ENCODE measurements around the gene PRKCQ.

Gene PRKCQ

DNA sequence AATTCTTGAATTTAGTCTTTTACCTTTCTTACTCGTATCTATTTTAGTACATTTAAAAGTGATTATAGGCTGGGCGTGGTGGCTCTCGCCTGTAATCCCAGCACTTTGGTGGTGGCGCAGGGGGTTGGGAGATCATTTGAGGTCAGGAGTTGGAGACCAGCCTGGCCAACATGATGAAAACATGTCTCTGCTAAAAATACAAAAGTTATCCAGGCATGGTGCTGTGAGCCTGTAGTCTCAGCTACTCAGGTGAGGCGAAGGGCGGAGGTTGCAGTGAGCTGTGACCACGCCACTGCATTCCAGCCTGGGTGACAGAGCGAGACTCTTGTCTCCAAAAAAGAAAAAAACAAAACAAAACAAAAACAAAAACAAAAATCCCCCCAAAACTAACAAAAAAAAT lies 12.2 kb downstream of the PRKCQ start:
- no peak for DNase-seq (ENCODE audit: low read depth, low spot score)

DNA sequence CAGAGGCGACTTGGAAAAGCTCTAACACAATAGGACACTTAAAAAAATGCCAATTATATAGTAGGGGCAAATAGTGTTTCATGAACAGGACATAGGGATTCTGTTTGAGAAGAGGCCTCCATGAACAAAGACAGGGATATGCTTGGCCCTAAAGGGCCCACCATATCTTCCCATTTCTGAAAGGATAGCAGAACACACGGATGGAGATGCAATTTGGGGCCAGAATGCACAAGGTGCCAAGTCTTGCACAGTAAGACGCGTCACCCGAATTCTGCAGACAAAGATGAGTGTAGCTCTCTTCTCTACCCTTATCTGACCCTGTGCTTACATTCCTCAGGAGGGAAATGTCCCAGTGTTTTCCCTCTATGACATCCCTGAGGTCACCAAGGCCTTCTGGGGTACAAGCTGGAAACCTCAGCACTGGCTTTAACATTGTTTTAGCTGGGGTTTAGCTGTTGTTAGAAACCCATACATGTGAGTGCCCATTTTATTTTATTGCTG lies 12.8 kb downstream of the PRKCQ start:
- DNase-seq (ENCODE audit: low read depth, low spot score): no peak

DNA sequence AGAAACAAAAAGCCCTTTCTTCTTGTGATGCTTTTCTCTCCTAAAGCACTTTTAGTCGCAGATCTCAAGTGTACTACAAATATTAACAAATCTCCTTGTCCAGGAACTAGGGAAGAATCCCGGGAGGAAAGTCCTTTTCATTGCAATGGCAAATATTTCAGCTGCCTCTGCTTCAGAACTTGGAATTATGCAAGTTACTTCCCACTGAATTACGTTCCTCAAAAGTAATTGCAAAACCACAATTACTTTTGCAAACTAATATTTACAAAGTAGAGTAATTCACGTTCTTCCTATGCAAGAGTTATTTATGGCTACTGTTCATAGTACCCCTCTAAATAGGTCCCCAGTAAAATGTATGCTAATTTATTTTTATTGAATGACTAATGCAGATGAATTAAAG lies 14.5 kb downstream of the PRKCQ start:
- no peak for DNase-seq (ENCODE audit: low read depth, low spot score)

DNA sequence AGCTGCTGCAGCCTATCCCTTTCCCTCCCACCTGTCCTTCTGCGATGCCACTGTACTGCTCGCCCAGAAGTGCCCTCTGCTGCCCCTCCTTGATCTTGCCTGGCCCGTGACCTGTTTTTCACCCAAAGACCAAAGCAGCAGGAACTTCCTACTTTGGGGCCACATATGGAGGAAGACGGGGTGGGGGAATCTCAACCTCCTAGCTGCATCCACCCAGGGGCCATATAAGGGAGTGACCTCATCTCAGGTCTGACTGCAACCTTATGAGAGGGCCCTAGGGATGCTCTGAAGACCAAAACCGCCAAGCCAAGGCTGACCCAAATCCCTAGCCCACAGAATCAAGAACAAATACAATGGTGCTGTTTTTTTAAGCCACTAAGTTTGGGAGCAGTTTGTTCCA lies 15.7 kb downstream of the PRKCQ start:
- no peak for DNase-seq (ENCODE audit: low read depth, low spot score)

DNA sequence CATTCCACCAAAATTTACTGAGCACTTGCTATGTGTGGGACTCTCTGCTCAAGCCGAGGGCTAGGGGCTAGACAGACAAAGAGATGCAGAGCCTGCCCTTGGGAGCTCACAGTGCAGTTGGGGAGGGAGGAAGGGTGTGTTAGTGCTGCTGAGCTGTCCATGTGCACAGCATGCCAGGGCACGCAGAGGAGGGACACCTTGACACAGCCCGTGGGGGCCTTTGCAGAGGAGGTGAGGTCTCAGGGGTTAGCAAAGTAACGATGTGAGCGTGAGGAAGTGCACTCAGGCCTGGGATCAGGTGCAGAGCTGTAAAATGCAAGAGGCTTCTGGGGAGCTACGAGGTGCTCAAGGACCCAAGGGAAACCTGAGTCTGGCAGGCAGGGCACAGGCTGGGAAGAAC lies 16.3 kb downstream of the PRKCQ start:
- no peak for DNase-seq (ENCODE audit: low read depth, low spot score)

DNA sequence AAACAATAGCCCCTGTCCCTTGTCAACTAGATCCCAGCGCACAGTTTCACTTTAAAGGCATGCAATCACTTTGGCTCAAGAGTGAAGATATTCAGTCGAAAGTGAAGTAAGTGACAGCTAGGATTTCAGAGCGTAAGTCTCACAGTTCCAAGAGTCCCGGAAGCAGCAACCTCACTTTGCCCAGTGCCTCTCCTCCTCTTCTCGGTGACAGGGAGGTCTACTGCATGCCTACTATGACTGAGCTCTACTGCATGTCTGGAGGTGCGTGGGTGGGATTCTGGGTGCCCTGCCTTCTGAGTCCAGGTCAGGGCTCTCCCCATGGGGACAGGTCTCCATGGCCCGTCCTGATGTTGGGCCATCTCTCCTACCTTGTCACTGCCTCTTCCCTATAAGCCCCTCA lies 17.0 kb downstream of the PRKCQ start:
- DNase-seq (ENCODE audit: low read depth, low spot score): no peak

DNA sequence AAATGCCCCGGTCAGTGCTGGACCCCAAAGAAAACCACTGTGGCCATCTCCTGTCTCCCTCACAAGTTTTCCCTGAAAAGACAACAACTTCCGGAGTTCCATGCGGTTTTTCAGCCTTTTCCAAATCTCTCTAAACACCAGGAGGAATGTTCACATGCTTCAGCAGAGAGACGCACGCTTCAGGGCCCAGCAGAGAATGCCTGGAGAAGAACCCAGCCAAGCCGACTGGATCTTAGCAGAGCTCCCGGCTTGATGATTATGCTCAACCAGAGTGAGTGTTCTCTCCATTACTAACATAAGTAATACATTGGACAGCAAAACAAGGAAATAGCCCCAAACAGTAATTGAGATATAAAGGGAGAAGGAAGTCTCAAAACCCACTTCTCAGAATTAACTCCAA lies 17.9 kb downstream of the PRKCQ start:
- no peak for DNase-seq (ENCODE audit: low read depth, low spot score)

DNA sequence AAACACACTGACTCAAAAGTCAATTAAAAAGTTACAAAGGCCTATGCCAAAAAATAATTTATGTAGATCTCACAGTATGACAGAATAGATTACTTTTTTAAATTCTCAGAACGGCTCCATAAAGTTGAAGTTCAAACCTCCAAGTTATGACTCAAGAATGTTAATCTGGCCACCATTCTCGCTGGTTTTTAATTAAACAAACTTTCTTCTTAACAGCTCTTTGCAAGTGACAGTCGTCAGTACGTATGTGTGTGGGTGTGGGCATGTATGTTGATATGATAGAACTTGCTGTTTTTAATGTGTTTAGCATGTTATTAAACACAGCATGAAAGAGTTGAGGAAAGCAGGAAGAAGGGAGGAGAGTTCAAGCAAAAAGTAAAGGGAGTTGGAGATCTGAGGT lies 18.5 kb downstream of the PRKCQ start:
- no peak for DNase-seq (ENCODE audit: low read depth, low spot score)

DNA sequence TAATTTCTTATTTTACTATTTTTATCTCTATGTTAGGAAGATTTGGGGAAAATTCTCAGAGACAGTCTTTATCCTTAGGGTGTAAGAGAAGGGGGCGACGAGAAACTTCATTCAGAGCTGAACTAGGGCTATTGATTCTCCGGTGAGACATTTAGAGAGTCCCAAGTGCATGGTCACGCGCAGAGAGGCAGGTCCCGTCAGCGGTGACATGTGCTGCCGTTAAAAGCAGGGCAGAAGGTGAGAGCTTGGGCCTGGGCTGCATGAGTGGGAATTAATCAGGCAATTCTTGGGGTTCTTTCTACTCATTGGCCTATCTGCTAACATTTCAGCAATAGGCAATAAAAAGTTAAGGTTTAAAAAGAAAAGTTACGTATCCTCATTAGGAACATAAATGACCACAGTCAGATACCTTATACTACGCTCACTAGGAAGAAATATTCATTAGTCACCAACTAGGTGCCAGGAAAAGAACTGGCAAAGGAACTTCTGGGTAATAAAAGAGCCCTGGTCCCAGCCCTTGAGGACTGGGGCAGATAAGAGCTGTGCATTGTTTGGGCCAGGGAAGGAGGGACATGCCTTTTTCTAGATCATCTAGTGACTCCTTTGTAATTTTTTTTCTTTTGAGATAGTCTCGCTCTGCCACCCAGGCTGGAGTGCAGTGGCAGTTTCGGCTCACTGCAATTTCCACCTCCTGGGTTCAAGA lies 21.2 kb downstream of the PRKCQ start:
- DNase-seq (ENCODE audit: low read depth, low spot score): no peak

DNA sequence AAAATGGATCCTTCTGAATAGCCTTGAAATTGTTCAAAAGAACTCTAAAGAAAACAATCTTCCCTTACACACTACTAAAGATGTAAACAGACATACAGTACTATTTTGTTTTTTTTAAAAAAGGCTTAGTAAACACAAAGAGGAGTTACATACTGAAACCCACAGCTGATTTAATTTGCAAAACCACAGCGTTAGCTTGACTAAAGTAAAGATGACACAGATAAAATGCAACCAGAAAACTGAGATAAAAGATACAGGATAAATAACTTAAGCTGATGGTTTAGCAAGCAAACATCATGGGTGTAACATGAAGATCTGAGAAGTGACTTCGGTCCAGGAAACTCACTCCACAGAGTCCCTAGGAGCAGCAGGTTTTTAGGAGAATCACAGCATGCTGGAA lies 21.8 kb downstream of the PRKCQ start:
- no peak for DNase-seq (ENCODE audit: low read depth, low spot score)

DNA sequence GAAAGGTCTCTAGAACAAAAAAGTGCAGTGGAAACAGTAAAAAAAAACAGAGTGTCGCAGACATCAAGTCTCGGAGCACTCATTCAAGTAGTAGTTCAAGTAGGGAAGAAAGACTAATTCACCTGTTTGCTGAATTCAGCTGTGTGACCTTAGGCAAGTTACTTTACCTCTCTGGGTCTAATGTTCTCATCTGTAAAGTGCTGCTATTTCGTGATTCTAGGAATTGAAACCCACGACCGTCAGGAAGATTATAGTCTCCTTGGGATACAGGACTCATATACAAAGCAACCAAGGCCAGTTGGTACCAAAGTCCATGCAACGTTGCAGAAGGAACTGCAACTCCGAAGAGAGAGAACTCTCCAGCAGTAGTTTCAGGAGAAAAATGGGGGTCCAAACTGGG lies 26.1 kb downstream of the PRKCQ start:
- DNase-seq (ENCODE audit: low read depth, low spot score): no peak

DNA sequence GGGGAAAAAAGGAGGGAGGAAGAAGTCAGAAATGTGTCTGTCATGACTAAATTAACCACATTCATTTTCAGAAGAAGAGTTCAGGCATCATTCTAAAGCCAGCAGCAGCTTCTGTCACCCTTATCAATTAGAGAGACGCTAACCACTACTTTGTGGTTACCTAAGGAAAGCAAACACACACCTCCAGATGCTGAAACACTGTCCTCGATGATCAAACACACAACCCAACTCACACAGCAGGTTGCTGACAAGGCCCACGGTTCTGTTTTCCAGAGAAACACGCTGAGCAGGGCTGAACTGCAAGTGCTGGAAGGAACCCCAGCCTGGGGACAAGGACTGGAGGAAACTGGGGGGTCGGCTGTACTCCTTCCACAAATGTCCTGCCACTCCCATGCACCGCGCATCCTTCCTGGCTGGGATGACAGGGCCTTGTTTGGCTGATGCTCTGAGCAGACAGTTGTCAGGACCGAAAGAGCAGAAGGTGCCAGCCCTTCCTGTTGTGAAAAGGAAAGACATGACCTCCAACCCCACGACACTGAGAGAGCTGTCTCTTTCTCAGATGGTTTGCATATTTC lies 36.6 kb downstream of the PRKCQ start:
- no peak for DNase-seq (ENCODE audit: low read depth, low spot score)

DNA sequence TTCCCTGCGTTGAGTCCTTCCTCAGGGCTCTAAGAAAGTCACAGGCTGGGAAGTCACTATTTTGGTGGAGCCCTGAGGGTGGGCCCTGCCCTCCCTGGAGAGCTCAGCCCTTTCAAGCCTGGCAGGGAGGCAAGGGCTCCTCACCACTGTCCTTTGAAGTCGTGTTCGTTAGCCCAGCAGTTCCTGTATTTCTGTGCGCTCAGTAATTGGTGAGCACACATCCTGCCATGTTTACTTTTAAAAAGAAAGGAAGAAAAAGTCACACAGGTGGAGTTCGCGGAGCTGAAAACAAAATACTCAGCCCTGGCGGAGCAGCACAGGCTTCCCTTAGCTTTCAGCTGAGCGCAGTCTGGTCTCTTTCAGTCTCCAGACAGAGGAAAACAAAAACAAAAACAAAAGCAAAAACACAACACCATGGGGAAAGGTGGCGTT lies 37.1 kb downstream of the PRKCQ start:
- DNase-seq (ENCODE audit: low read depth, low spot score): no peak

DNA sequence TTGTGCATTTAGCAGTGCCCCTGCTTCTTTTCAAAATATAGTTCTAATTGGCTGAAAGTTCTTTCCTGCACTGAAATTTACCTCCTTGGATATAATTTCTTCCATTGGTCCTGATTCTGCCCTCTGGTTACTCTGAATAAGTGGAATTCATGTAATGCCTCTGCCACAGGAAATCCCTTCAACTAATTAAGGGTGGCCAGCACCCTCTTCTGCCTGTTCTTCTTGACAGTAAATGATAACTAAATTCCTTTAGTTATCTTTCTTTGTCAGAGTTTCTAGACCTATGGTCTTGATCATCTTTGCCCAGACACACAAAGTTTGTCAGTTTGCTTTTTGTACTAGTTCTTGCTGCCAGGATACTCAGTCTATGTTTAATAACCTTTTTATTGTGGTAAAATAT lies 40.2 kb downstream of the PRKCQ start:
- DNase-seq (ENCODE audit: low read depth, low spot score): no peak

DNA sequence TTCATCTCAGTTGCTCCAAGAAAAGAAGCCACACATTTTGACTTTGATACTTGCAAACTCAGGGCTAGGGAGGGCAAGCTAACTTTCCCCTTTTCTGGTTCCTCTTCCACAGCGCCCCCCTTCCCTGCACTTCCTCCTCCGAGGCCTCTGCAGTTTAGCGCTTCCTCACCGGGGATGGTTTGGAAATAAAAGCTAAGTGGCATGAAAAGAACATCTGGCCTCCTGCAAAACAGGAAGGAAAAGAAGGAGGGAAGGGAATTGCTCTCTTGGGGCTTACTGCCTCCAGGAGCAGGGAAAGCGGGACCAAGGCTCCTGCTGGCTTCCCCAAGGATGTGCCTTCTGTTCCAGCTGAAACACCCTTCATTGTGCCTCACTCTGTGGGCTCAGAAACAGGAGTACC lies 42.3 kb downstream of the PRKCQ start:
- DNase-seq (ENCODE audit: low read depth, low spot score): no peak

DNA sequence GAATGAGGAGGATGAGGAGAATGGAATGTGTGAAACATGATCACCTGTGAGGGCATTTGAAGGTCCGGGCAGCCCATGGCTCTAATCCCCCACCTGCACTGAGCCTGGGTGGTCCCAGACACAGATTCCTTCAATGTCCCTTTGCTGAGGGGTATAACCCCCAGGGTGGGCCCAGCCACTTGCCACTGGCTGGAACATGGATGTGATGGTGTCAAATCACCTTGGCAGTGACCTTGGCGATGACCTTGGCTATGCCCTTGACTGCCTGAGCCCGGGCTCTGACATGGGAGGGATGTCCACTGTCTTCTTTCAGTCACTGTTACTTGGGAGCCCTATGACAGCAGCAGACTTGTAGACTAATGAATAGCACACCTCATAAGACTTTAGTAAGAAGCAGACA lies 44.0 kb downstream of the PRKCQ start:
- no peak for DNase-seq (ENCODE audit: low read depth, low spot score)

DNA sequence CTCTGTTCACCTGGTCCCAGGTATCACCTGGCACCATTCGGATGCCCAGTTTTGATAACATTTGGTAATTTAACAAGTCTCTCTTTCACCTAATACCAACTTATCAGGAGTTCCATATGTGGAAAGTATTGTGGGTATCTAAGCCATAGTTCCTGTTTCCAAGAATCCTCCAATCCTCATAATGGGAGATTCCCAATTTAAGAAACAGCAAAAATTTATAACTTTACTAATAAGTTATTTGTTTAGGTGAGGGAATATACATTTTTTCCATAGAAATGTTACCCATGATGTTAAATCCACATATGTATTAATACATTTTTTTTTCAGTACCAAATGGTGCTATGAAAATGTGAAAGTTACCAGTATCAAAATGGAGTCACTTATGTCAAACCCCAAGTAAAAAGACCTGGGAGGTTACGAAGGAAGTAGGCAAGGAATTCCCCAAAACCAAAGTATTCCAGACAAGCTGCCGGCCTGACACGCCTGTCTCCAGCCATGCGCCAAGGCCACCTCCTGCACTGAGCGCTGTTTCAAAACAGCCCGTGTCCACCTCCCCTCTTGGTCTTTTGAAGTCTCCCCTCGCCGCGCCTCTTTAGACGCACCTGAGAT lies 44.8 kb downstream of the PRKCQ start:
- DNase-seq (ENCODE audit: low read depth, low spot score): no peak

DNA sequence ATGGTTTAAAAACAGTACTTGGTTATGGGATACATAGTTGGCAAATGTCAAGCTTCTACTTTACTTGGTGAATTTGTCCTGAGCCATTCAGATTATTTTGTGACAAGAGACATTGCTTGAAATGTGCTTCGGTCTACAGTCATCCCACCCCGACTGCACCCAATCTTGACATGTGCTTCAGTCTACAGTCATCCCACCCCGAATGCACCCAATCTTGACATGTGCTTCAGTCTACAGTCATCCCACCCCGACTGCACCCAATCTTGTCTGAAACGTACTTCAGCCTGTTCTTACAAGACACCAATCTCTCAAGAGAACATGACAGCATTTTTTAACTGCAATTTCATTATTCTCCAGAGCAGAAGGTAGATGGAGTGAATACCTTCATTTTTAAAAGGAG lies 47.8 kb downstream of the PRKCQ start:
- DNase-seq (ENCODE audit: low read depth, low spot score): no peak

DNA sequence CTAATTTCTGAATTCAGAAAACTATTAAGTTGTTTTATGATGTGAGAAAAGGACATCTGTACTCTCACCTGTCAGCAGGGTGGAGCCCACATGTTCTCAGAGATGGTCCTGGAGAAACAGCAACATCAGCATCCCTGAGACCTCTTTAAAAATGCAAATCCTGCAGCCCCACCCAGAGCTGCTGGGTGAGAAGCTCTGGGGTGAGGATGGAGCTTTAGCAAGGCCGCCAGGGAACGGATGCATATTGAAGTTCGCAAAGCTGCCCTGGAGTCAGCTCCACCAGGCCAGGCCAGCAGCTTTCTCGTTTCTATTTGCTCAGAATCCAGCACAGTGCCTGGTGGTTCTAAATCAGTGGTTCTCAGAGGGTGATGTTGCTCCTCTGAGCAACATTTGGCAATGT lies 49.1 kb downstream of the PRKCQ start:
- DNase-seq (ENCODE audit: low read depth, low spot score): no peak

DNA sequence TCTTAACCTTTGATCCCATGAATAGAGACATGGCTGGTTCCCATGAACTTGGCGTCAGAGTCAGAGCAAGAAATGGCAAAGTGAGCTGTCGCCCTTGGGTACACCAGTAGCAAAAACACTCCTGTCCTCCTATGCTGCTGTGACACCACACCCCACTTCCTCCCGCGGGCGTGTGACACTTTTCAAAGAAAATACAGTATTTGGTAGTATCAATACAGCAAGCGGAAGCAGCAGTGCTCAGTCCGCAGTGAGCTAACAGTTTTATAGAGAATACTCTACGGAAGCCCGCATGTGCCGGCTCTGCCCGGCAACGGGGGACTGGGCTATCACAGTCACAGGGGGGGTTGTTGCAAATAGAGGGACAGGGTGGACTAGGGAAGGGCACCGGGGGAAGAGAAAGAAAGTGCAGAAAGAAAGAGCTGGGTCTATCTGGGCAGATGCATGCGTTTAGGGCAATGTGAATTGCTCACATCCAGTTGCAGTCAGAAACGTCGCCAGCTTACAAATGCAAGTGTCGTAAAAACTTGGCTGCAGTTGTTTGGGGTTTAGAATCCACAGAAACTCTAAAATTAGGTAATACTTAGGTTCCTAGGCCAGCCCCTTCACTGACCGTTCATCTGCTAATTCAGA lies 49.8 kb downstream of the PRKCQ start:
- DNase-seq (ENCODE audit: low read depth, low spot score): no peak

DNA sequence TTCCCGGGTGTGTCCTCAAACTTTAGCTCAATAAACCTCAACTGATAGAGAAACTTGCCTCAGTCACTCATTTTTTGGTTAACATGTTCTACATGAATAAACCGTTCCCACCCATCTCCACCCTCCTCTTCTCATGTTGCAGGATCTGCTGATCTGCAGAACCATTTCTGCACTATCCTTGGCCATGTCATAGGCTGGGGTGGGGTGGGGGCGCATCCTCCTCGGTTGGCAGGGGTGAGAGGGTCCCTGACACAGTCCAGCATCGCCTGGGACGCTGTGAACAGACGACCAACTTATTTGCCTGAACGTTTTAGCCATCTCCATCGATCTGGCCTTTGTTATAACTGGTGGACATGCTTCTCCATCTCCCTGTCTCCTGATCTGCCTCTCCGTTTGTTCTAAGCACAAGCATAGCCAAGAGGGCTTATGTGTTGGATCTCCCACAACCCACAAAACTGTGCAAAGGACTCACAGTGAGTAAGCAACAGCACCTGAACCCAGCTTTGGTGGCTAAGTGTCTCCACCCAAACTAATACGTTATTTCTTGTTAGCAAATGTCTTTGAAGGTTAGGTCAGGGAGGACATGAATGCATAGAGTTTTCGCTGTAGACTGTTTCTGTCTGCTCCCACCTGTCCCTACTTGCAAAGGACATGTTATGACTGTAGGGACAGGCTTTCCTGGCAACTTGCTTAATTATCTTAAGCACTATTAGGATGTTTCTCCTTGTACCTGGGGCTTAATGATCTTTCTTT lies 51.7 kb downstream of the PRKCQ start:
- DNase-seq (ENCODE audit: low read depth, low spot score): no peak

DNA sequence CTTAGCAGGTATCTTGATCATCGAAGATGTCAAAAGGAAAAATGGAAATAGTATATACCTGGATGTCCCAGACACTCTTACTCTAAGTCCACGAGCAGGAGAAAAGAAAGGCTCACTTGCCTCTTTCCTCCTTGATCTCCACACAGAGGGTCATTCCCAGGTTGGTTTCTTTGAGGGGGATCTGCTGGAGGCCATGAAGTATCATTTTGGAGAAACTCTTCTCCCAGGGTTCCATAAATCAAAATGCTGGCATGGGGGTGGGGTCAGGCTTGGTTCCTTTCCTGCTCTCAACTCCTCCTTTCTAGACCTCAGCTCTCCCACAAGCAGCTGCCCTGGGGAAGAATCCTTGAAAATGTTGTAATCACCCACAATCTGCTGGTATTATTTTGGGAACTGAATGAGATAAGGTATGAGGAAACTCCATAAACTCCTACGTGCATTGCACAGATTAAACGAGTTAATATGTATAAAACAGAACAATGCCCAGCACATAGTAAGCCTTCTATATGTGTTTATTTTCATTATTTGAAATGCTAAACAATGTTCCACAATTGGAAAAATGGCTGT lies 54.4 kb downstream of the PRKCQ start:
- no peak for DNase-seq (ENCODE audit: low read depth, low spot score)
